Stimulated activated naive CD4-positive, alpha-beta T cell treated with Interleukin-2 at 50 U/mL for 16 hours (primary cell): ENCODE results near the gene KIF4B.

Experiments used
- DNase-seq: peaks from one replicate; lab custom pipeline; 2025; lab: John Stamatoyannopoulos, UW

KIF4B gene

GRCh38 chr5:155056644-155057269, 43.2 kb downstream of the KIF4B start:
- no peak for DNase-seq

DNA sequence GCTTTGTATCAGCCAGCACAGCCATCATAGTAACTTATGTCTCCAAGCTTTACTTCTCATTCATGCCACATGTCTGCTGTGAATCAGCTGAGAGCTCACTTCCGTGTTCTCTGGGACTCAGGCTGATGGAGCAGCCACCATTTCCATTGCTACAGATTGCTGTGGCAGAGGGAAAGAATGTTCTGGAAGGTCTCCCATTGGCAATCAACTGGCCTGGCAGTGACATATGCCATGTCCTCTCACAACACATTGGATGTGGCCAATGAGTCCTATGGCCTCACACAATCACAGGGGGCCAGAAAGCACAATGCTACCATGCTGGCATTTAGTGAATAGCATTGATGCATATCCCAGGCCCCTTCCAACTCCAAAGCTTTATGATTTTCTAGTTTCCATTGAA, 44.1 kb downstream of the KIF4B start:
- no peak for DNase-seq

GRCh38 chr5:155064580-155064979, 51.0 kb downstream of the KIF4B start:
- DNase-seq, result no peak

GRCh38 chr5:155066886-155067595, 53.5 kb downstream of the KIF4B start:
- no peak for DNase-seq
